K562 (cell line): ENCODE measurements around the gene TFDP1. TPM values are rescaled to one million over a fixed set of nuclear protein-coding genes. Genes with fewer than 3 reads are reported as not detected.

Source experiments
- ATAC-seq: fragments of 200-7000 bp; cut with Tn5 transposase; 3 replicates; pipeline ENCODE4 v1.9.1; 2020; ENCODE audit warnings: moderate library complexity
- BruUV-seq: library from RNA; stranded (reverse); fragments of 400-500 nt; replicated peaks from 2 replicates; lab custom pipeline; 2021; lab: Mats Ljungman, UMichigan
- CTCF ChIA-PET: fragments of 300-600 bp; formaldehyde crosslinking; extraction: SDS; loops from one replicate; lab custom pipeline; 2021; ENCODE audit warnings: low intra/inter-chr PET ratio; lab: Yijun Ruan, JAX
- POLR2A ChIA-PET: fragments of 300-600, 350-650 bp; sonication (Branson Sonifier 250); formaldehyde crosslinking; extraction: SDS; loops from one replicate; lab custom pipeline; 2021; ENCODE audit warnings: antibody characterized with exemption, inconsistent platforms; lab: Yijun Ruan, JAX
- DNase-seq, 4 experiments: peaks; one replicate each; pipeline versions ENCODE4 v3.0.0 to v3.0.0-alpha.2; 2011 to 2018; ENCODE audit warnings: low spot score in 3 of 4, mixed read lengths in 3 of 4; ENCODE audit errors: extremely low read depth in 1 of 4
- FAIRE-seq: peaks from 2 replicates; lab custom pipeline; 2011; peaks lifted over from hg19 to GRCh38; lab: Jason Lieb, UNC
- H2AFZ ChIP-seq: 2 replicates; pipeline ENCODE4 v1.6.0; 2011; ENCODE audit warnings: low read depth, low read length, control low read depth, inconsistent platforms
- H3K27ac ChIP-seq: fragments of 200-600 bp; 3 replicates; pipeline ENCODE4 v1.8.0; 2011; ENCODE audit warnings: low read depth, mild to moderate bottlenecking, control low read depth, inconsistent platforms, low read length, moderate library complexity, mixed read lengths; ENCODE audit errors: extremely low read depth
- H3K27me3 ChIP-seq, 2 experiments: fragments of 300-600 bp in 1 of 2; 2 replicates in 1 of 2; 3 replicates in 1 of 2; pipeline versions ENCODE4 v1.6.0 to v1.8.0; 2011; ENCODE audit warnings: inconsistent platforms in 2 of 2, low read length in 2 of 2, mild to moderate bottlenecking in 1 of 2, mixed read lengths in 1 of 2, moderate library complexity in 1 of 2; ENCODE audit not compliant: control insufficient read depth in 2 of 2, insufficient read depth in 2 of 2
- H3K36me3 ChIP-seq: fragments of 300-600 bp; 3 replicates; pipeline ENCODE4 v1.8.0; 2011; ENCODE audit warnings: mild to moderate bottlenecking, low read length, inconsistent platforms; ENCODE audit not compliant: control insufficient read depth, insufficient read depth
- H3K4me1 ChIP-seq, 2 experiments: fragments of 200-600 bp in 1 of 2; replicated peaks in 1 of 2; 2 replicates in 1 of 2; 3 replicates in 1 of 2; pipeline versions ENCODE4 v1.5.1 to v1.8.0; 2011; ENCODE audit warnings: inconsistent platforms in 2 of 2, low read length in 2 of 2, mild to moderate bottlenecking in 1 of 2, mixed read lengths in 1 of 2, moderate library complexity in 1 of 2; ENCODE audit not compliant: control insufficient read depth in 2 of 2, insufficient read depth in 2 of 2
- H3K4me2 ChIP-seq: 2 replicates; pipeline ENCODE4 v1.6.1; 2011; ENCODE audit warnings: low read length, control low read depth, inconsistent platforms, mixed read lengths; ENCODE audit not compliant: insufficient read depth
- H3K4me3 ChIP-seq: fragments of 200-600 bp; sonication (generic), shearing (Covaris generic); 2 replicates; pipeline ENCODE4 v1.5.1; 2016; ENCODE audit warnings: control low read depth, inconsistent platforms
- H3K79me2 ChIP-seq: fragments of 200-600 bp; 3 replicates; pipeline ENCODE4 v1.8.0; 2011; ENCODE audit warnings: low read length, inconsistent platforms; ENCODE audit not compliant: control insufficient read depth, insufficient read depth
- H3K9ac ChIP-seq, 2 experiments: 2 replicates each; pipeline versions ENCODE4 v1.6.0 to v1.6.1; 2011; ENCODE audit warnings: low read depth in 2 of 2, low read length in 2 of 2, control low read depth in 1 of 2, inconsistent platforms in 1 of 2, mild to moderate bottlenecking in 1 of 2, mixed read lengths in 1 of 2; ENCODE audit not compliant: insufficient read depth in 1 of 2
- H3K9me1 ChIP-seq: one replicate; pipeline ENCODE4 v1.6.0; 2011; ENCODE audit warnings: inconsistent platforms, mild to moderate bottlenecking, low read length, moderate library complexity; ENCODE audit not compliant: control insufficient read depth, insufficient read depth
- H3K9me3 ChIP-seq: replicated peaks from 2 replicates; pipeline ENCODE4 v1.5.1; 2011; ENCODE audit warnings: low read depth, low read length, inconsistent platforms; ENCODE audit not compliant: control insufficient read depth, insufficient read depth
- H4K20me1 ChIP-seq: replicated peaks from 2 replicates; pipeline ENCODE4 v1.6.1; 2011; ENCODE audit warnings: low read length, inconsistent platforms, mixed read lengths; ENCODE audit not compliant: control insufficient read depth, insufficient read depth
- ESRRA ChIP-seq: fragments of 450-650 bp; IDR thresholded peaks from 2 replicates; pipeline ENCODE4 v1.6.1; 2014; ENCODE audit warnings: low read depth, mild to moderate bottlenecking, moderate library complexity, borderline replicate concordance
- MAFF ChIP-seq: IDR thresholded peaks from 2 replicates; pipeline ENCODE4 v1.6.1; 2012; ENCODE audit warnings: low read length, improper control_type of control experiment
- PTTG1 ChIP-seq: fragments of 450-650 bp; IDR thresholded peaks from 2 replicates; pipeline ENCODE4 v1.6.1; 2016; ENCODE audit warnings: low read depth, mild to moderate bottlenecking, missing genetic modification characterization, missing compliant biosample characterization
- TEAD4 ChIP-seq, 2 experiments: sonication (generic) in 1 of 2; formaldehyde crosslinking in 1 of 2; IDR thresholded peaks; 2 replicates each; pipeline versions ENCODE4 v1.6.1 to v1.8.0; 2012 to 2022; ENCODE audit warnings: borderline replicate concordance in 1 of 2, inconsistent platforms in 1 of 2, low read length in 1 of 2, mild to moderate bottlenecking in 1 of 2, missing genetic modification reagents in 1 of 2
- ZBED1 ChIP-seq: IDR thresholded peaks from 2 replicates; pipeline ENCODE4 v1.6.1; 2014
- ZEB2 ChIP-seq: fragments of 450-650 bp; IDR thresholded peaks from 2 replicates; pipeline ENCODE4 v1.6.1; 2016
- ZKSCAN1 ChIP-seq: fragments of 150-350 bp; IDR thresholded peaks from 2 replicates; pipeline ENCODE4 v1.6.1; 2016; ENCODE audit warnings: low read depth, low read length
- ZNF197 ChIP-seq: fragments of 200-800 bp; sonication (Bioruptor generic); IDR thresholded peaks from 2 replicates; pipeline ENCODE4 v1.6.1; 2016; ENCODE audit warnings: low read depth, missing genetic modification characterization, missing compliant biosample characterization
- WGBS: fragments of 100-300 bp; shearing (Covaris generic); methylation state at CpG from one replicate; pipeline ENCODE4 v1.1.6; 2016; ENCODE audit warnings: low coverage, mixed read lengths; ENCODE audit not compliant: insufficient coverage; ENCODE audit errors: missing lambda C conversion rate; 5-methylcytosine and 5-hydroxymethylcytosine counted together
- in situ Hi-C: fragments of 300-500 bp; cut with MboI; formaldehyde crosslinking; loops from 4 replicates; pipeline ENCODE4 v1.15.0; 2018; ENCODE audit warnings: inconsistent platforms, mixed read lengths
- intact Hi-C: fragments of 100-400 bp; cut with micrococcal nuclease; formaldehyde crosslinking; loops from 2 replicates; pipeline ENCODE4 v1.14.2; 2022
- polyA plus RNA-seq, 8 experiments: library from polyadenylated mRNA; depleted of rRNA in 4 of 8; stranded (reverse) in 5 of 8; unstranded in 3 of 8; fragments of >200 nt; fragmentation: Nextera tagmentation in 2 of 8; fragmentation: Illumina TruSeq in 1 of 8; extraction: Ambion mirVana in 2 of 8; extraction: Trizol in 1 of 8; gene quantifications; 2 replicates each; pipeline versions ENCODE4 v1.2.1 to v1.2.3, GENCODE V29; 2011 to 2014; ENCODE audit warnings: inconsistent platforms in 1 of 8, missing spikeins in 1 of 8
- total RNA-seq, 7 experiments: library from RNA; depleted of rRNA in 6 of 7; stranded (reverse); fragments of >200 nt in 6 of 7; fragmentation: Illumina TruSeq in 2 of 7; extraction: Trizol in 2 of 7; gene quantifications; 2 replicates each; pipeline versions ENCODE4 v1.2.1 to v1.2.3, GENCODE V29; 2011 to 2021; ENCODE audit warnings: low replicate concordance in 1 of 7
- TF ChIP-seq, protein P1 (sequence below): sonication (generic); formaldehyde crosslinking; IDR thresholded peaks from 2 replicates; pipeline ENCODE4 v1.8.0; 2022; ENCODE audit warnings: missing genetic modification reagents, mild to moderate bottlenecking, moderate library complexity, borderline replicate concordance
- TF ChIP-seq, protein P2 (sequence below): IDR thresholded peaks from 2 replicates; pipeline ENCODE4 v1.6.1; 2012; ENCODE audit warnings: low read depth, low read length, improper control_type of control experiment, borderline replicate concordance
- TF ChIP-seq, protein P3 (sequence below): sonication (generic); formaldehyde crosslinking; IDR thresholded peaks from 2 replicates; pipeline ENCODE4 v1.8.1; 2023; ENCODE audit warnings: mild to moderate bottlenecking, missing genetic modification reagents
- TF ChIP-seq, protein P4 (sequence below): fragments of 450-650 bp; IDR thresholded peaks from one replicate; pipeline ENCODE4 v1.6.1; 2018; ENCODE audit warnings: mild to moderate bottlenecking, moderate library complexity; ENCODE audit not compliant: partially characterized antibody

The TFDP1 gene
- total and polyA plus RNA-seq, 9 of the 15 experiments (the other 6 are each of a cell fraction or from before 2014, with no cell fraction given), result 33.8 to 145 (median 69.1) TPM

DNA sequence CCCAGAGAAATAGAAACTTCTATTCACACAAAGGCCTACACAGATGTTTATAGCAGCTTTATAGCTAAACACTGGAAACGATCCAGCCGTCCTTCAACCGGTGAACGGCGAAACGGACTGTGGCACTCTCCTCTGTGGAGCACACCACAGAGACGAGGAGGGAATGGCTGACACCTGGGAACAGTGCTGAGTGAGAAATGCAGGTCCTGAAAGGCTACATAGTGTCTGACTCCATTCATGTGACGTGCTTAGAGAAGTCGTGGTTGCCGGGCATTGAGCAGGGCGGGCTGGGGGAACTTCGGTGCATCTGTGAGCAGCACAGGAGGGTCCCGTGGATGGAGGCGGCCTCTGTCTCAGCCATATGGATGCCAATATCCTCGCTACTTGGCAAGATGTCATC lies 79.4 kb downstream of the TFDP1 start (continued):
- no peak for TF ChIP-seq PTTG1

DNA sequence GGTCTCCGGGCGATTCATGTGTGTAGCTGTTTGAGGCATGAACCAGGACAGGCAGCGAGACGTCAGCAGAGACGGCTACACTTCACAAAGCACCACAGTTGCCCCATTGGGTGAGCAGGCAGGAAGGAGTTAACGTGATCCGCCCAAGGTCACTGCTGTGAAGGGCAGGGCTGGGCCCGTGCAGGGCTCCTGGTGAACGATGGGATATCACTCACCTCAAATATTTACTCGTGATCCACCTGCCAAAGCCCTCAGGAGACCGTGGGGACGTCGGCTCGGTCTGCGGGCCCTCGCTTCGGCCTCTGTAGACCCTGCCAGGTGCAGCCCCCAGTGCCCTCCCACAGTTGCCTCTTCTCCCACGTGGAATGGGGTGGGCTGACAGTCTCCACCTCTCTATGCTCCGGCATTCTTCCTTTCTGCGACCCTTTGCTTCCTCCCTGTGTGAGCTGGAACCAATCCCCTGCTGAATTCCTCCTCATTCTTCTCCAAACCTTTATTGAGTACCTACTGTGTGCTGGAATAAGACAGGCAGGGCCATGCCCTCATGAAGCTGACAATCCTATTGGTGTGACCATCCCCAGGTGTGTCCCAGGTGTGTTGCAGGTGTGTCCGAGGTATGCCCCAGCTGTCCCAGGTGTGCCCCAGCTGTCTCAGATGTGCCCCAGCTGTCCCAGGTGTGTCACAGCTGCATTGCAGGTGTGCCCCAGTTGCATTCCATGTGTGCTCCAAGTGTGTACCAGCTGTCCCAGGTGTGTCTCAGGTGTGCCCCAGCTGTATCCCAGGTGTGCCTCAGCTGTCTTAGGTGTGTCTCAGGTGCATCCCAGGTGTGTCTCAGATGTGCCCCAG lies 80.4 kb downstream of the TFDP1 start:
- Histone ChIP-seq H3K9me3 (no peaks in the 10 kb centered on the region), H3K9me1 (no peaks in the 10 kb centered on the region), H2AFZ (no peak overlapping the region), H3K79me2 (no peaks in the 10 kb centered on the region), H3K36me3 (no peaks in the 10 kb centered on the region), H3K27me3 (peaks cover 22 to 49% of the 10 kb centered on the region in 2 experiments; a peak in 3 of 5 replicates), H3K4me2 (no peak overlapping the region), H3K27ac (no peak overlapping the region), H3K4me1 (peaks cover 0 to 4% of the 10 kb centered on the region in 2 experiments; a peak in 2 of 5 replicates), H3K4me3 (no peak overlapping the region), H3K9ac (no peak overlapping the region), H4K20me1 (no peaks in the 10 kb centered on the region)
- WGBS, result 32% methylated on average over 20 of the region's 21 CpGs
- CTCF ChIA-PET, result no interaction called here
- DNase-seq (no peak), ATAC-seq (no peak), FAIRE-seq (no peak)
- intact Hi-C loops (no loop called here), in situ Hi-C loops (loop anchor here (10.0 kb wide), 1 partner anchor 60 kb away; no protein-coding TSS in a partner anchor)
- no TSS peak for BruUV-seq
- POLR2A ChIA-PET, result interaction anchor here (0.7 to 1.4 kb wide), 2 partner anchors 22 to 59 kb away, joined by 3 to 4 read pairs; no protein-coding TSS in a partner anchor
- TF ChIP-seq, protein P1, sequence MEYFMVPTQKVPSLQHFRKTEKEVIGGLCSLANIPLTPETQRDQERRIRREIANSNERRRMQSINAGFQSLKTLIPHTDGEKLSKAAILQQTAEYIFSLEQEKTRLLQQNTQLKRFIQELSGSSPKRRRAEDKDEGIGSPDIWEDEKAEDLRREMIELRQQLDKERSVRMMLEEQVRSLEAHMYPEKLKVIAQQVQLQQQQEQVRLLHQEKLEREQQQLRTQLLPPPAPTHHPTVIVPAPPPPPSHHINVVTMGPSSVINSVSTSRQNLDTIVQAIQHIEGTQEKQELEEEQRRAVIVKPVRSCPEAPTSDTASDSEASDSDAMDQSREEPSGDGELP (CRISPR knock-in tag), result peak; percentile 56; the same call in 1 of the 2 replicates
- no peak for TF ChIP-seq ZBED1
- TF ChIP-seq, protein P2, sequence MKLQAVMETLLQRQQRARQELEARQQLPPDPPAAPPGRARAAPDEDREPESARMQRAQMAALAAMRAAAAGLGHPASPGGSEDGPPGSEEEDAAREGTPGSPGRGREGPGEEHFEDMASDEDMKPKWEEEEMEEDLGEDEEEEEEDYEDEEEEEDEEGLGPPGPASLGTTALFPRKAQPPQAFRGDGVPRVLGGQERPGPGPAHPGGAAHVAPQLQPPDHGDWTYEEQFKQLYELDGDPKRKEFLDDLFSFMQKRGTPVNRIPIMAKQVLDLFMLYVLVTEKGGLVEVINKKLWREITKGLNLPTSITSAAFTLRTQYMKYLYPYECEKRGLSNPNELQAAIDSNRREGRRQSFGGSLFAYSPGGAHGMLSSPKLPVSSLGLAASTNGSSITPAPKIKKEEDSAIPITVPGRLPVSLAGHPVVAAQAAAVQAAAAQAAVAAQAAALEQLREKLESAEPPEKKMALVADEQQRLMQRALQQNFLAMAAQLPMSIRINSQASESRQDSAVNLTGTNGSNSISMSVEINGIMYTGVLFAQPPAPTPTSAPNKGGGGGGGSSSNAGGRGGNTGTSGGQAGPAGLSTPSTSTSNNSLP, result no peak
- no peak for TF ChIP-seq TEAD4 (IDR thresholded peaks at IDR 0.05; ENCODE audit: low read length)
- no peak for TF ChIP-seq TEAD4 (CRISPR knock-in tag; IDR thresholded peaks at IDR 0.05; ENCODE audit: borderline replicate concordance)
- TF ChIP-seq, protein P3, sequence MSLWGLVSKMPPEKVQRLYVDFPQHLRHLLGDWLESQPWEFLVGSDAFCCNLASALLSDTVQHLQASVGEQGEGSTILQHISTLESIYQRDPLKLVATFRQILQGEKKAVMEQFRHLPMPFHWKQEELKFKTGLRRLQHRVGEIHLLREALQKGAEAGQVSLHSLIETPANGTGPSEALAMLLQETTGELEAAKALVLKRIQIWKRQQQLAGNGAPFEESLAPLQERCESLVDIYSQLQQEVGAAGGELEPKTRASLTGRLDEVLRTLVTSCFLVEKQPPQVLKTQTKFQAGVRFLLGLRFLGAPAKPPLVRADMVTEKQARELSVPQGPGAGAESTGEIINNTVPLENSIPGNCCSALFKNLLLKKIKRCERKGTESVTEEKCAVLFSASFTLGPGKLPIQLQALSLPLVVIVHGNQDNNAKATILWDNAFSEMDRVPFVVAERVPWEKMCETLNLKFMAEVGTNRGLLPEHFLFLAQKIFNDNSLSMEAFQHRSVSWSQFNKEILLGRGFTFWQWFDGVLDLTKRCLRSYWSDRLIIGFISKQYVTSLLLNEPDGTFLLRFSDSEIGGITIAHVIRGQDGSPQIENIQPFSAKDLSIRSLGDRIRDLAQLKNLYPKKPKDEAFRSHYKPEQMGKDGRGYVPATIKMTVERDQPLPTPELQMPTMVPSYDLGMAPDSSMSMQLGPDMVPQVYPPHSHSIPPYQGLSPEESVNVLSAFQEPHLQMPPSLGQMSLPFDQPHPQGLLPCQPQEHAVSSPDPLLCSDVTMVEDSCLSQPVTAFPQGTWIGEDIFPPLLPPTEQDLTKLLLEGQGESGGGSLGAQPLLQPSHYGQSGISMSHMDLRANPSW (CRISPR knock-in tag), result no peak
- no peak for TF ChIP-seq ZNF197 (CRISPR knock-in tag)
- peak; percentile 9; the same call in 1 of the 2 replicates for TF ChIP-seq ZEB2
- peak; percentile 47; the same call in 1 of the 2 replicates for TF ChIP-seq ZKSCAN1
- no peak for TF ChIP-seq MAFF
- TF ChIP-seq, protein P4, sequence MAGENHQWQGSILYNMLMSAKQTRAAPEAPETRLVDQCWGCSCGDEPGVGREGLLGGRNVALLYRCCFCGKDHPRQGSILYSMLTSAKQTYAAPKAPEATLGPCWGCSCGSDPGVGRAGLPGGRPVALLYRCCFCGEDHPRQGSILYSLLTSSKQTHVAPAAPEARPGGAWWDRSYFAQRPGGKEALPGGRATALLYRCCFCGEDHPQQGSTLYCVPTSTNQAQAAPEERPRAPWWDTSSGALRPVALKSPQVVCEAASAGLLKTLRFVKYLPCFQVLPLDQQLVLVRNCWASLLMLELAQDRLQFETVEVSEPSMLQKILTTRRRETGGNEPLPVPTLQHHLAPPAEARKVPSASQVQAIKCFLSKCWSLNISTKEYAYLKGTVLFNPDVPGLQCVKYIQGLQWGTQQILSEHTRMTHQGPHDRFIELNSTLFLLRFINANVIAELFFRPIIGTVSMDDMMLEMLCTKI, result no peak
- TF ChIP-seq ESRRA, result 0 out of 2 replicates have a peak, but pooled peaks have one; percentile 18
